ENCODE results near the gene APOBEC4. TPM values are rescaled to one million over a fixed set of nuclear protein-coding genes. Genes with fewer than 3 reads are reported as not detected.

The APOBEC4 gene
- total and polyA plus RNA-seq, 2 of the 4 experiments (the other 2 are of a cell fraction) = not detected

GRCh38 chr1:183611021-183611420 is 42.1 kb downstream of the APOBEC4 start:
- peaks cover 19% of the 10 kb centered on the region for H3K4me1 ChIP-seq (ENCODE audit: control insufficient read depth, insufficient read depth, low read length)
- H3K27ac ChIP-seq (ENCODE audit: insufficient read depth, low read length) = no peak overlapping the region
- no peak overlapping the region for H2AK9ac ChIP-seq (replicated peaks; ENCODE audit: low read depth, low read length, poor library complexity)
- no peak overlapping the region for H3K4ac ChIP-seq (ENCODE audit: low read depth, low read length)
- POLR2A ChIA-PET (ENCODE audit: unreplicated experiment) = no interaction called here
- in situ Hi-C loops (cut with MboI; ENCODE audit: low sequenced_read_pairs) (no loop called here), intact Hi-C loops (cut with micrococcal nuclease) (no loop called here), dilution Hi-C loops (cut with HindIII; ENCODE audit: low sequenced_read_pairs, unreplicated experiment) (no loop called here)
- H4K20me1 ChIP-seq (ENCODE audit: insufficient read depth, low read length) = no peaks in the 10 kb centered on the region
- no peak overlapping the region for H2AK5ac ChIP-seq (ENCODE audit: low read depth, low read length)
- H2AFZ ChIP-seq (replicated peaks; ENCODE audit: low read length, poor library complexity) = no peak overlapping the region
- no peak overlapping the region for H4K5ac ChIP-seq (ENCODE audit: low read depth, low read length)
- no CpG with 5 or more reads among the region's 2 CpGs for WGBS, 2 experiments (ENCODE audit: extremely low coverage in 2 of 2, insufficient read length in 1 of 2)
- no peak overlapping the region for H3K23ac ChIP-seq (ENCODE audit: low read depth, low read length)
- DNase-seq = no peak
- no peak overlapping the region for H4K8ac ChIP-seq (ENCODE audit: low read depth in 2 of 2, low read length in 2 of 2)
- no peak overlapping the region for H2BK120ac ChIP-seq (ENCODE audit: low read depth, low read length)
- H3K14ac ChIP-seq (replicated peaks; ENCODE audit: low read depth, low read length) = 0 out of 2 replicates have a peak overlapping the region, but pooled peaks have one; percentile 66
- no peaks in the 10 kb centered on the region for H3K36me3 ChIP-seq (ENCODE audit: control insufficient read depth, insufficient read depth, low read length)
- H3K9me3 ChIP-seq (ENCODE audit: control insufficient read depth, insufficient read depth, low read length) = no peaks in the 10 kb centered on the region
- ATAC-seq (ENCODE audit: low read depth) = no peak
- CTCF ChIA-PET = no interaction called here
- BruUV-seq (replicated peaks) = no TSS peak
- no peak for TF ChIP-seq SMC3 (IDR thresholded peaks at IDR 0.05; ENCODE audit: low read depth, low read length)
- no peak for TF ChIP-seq RCOR1 (IDR thresholded peaks at IDR 0.05; ENCODE audit: insufficient replicate concordance, low read length)
- TF ChIP-seq CEBPB (IDR thresholded peaks at IDR 0.05; ENCODE audit: low read depth, low read length) = no peak
- no peak for TF ChIP-seq CHD1 (IDR thresholded peaks at IDR 0.05; ENCODE audit: low read depth, low read length)
- TF ChIP-seq POLR2A (IDR thresholded peaks at IDR 0.05; ENCODE audit: low read depth, low read length) = no peak
- TF ChIP-seq FOS (IDR thresholded peaks at IDR 0.05; ENCODE audit: low read depth, low read length) = no peak
- no peak for TF ChIP-seq ELK1 (IDR thresholded peaks at IDR 0.05; ENCODE audit: borderline replicate concordance, low read depth, low read length)
- TF ChIP-seq BHLHE40 (IDR thresholded peaks at IDR 0.05; ENCODE audit: low read depth, low read length) = no peak
- TF ChIP-seq NFE2L2 (IDR thresholded peaks at IDR 0.05; ENCODE audit: low read depth, low read length) = no peak
- TF ChIP-seq RAD21 (IDR thresholded peaks at IDR 0.05; ENCODE audit: low read length) = no peak
- TF ChIP-seq MAZ (IDR thresholded peaks at IDR 0.05; ENCODE audit: borderline replicate concordance, low read depth, low read length) = no peak
- no peak for TF ChIP-seq CTCF (conservative IDR thresholded peaks at IDR 0.05; ENCODE audit: low read depth, low read length)
- TF ChIP-seq MXI1 (IDR thresholded peaks at IDR 0.05; ENCODE audit: borderline replicate concordance, low read depth, low read length) = no peak
- H3K56ac ChIP-seq (ENCODE audit: extremely low read depth, insufficient read depth, low read length) = no peak overlapping the region
- H3K4me3 ChIP-seq (ENCODE audit: insufficient read depth, low read depth, low read length) = no peak overlapping the region
- H3K9ac ChIP-seq (ENCODE audit: low read depth, low read length) = no peak overlapping the region
- H4K91ac ChIP-seq (ENCODE audit: insufficient read depth, low read depth, low read length) = no peak overlapping the region
- H2BK20ac ChIP-seq (ENCODE audit: low read depth, low read length) = peak overlapping the region; percentile 42; the same call in 1 of the 2 replicates
- H3K4me2 ChIP-seq (ENCODE audit: low read depth, low read length) = no peak overlapping the region
- H3K9me1 ChIP-seq (ENCODE audit: insufficient read depth, low read length) = peaks cover 15% of the 10 kb centered on the region
- no peak overlapping the region for H2BK15ac ChIP-seq (ENCODE audit: low read depth, low read length)
- no peaks in the 10 kb centered on the region for H3K27me3 ChIP-seq (ENCODE audit: control insufficient read depth, insufficient read depth, low read length)
- H3K79me1 ChIP-seq (ENCODE audit: low read depth in 1 of 2, low read length in 2 of 2) = peaks cover 0 to 4% of the 10 kb centered on the region in 2 experiments; a peak in 2 of 4 replicates
- H3K18ac ChIP-seq (ENCODE audit: low read depth, low read length) = no peak overlapping the region
- no peak overlapping the region for H2BK5ac ChIP-seq (ENCODE audit: low read depth, low read length, poor library complexity, severe bottlenecking)
